Activated T-cell treated with anti-CD3 and anti-CD28 coated beads, Interleukin-2, amount 50 U/mL, for 24 hours (primary cell): Measurements from ENCODE around the gene C5AR1.
"Not testable (repeated sequence)": the region's sequence is repeated elsewhere in the genome, so short reads cannot be mapped to it uniquely, and the experiment has no call there.

Experiments
- DNase-seq: peaks from one replicate; pipeline ENCODE4 v3.0.0-alpha.2; 2020
- H3K27ac Mint-ChIP-seq: 2 replicates; pipeline ENCODE4 v1.8.0; 2020; ENCODE audit warnings: mild to moderate bottlenecking, mixed read lengths
- H3K27me3 Mint-ChIP-seq: 2 replicates; pipeline ENCODE4 v1.8.0; 2020; ENCODE audit warnings: mixed read lengths
- H3K36me3 Mint-ChIP-seq: 2 replicates; pipeline ENCODE4 v1.8.0; 2020; ENCODE audit warnings: low read depth, mixed read lengths
- H3K4me1 Mint-ChIP-seq: 2 replicates; pipeline ENCODE4 v1.8.0; 2020; ENCODE audit warnings: low read depth, mixed read lengths
- H3K4me3 Mint-ChIP-seq: 2 replicates; pipeline ENCODE4 v1.8.0; 2020; ENCODE audit warnings: mild to moderate bottlenecking, moderate library complexity, mixed read lengths
- H3K9me3 Mint-ChIP-seq: 2 replicates; pipeline ENCODE4 v1.8.0; 2020; ENCODE audit warnings: mixed read lengths

C5AR1 gene

GRCh38 chr19:47336765-47337718 is 27.4 kb downstream of the C5AR1 start:
- not testable (repeated sequence) for H3K4me3 Mint-ChIP-seq, H3K27me3 Mint-ChIP-seq, H3K4me1 Mint-ChIP-seq, H3K9me3 Mint-ChIP-seq, DNase-seq, H3K36me3 Mint-ChIP-seq, H3K27ac Mint-ChIP-seq

- no peak overlapping the region for H3K27ac Mint-ChIP-seq
- DNase-seq, result no peak
- H3K36me3 Mint-ChIP-seq, result no peaks in the 10 kb centered on the region
- H3K4me1 Mint-ChIP-seq, result peaks cover 8% of the 10 kb centered on the region
- no peaks in the 10 kb centered on the region for H3K9me3 Mint-ChIP-seq
- H3K27me3 Mint-ChIP-seq, result no peaks in the 10 kb centered on the region
- no peak overlapping the region for H3K4me3 Mint-ChIP-seq
Measured at GRCh38 chr19:47339196-47339880, 29.7 kb downstream of the C5AR1 start.

GRCh38 chr19:47340477-47341208 is 31.0 kb downstream of the C5AR1 start:
- Mint-ChIP-seq H3K27me3 (no peaks in the 10 kb centered on the region), H3K36me3 (no peaks in the 10 kb centered on the region), H3K4me1 (peaks cover 8% of the 10 kb centered on the region), H3K4me3 (no peak overlapping the region), H3K9me3 (no peaks in the 10 kb centered on the region), H3K27ac (no peak overlapping the region)
- no peak for DNase-seq

GRCh38 chr19:47341734-47342133 is 32.1 kb downstream of the C5AR1 start:
- Mint-ChIP-seq H3K4me3 (no peak overlapping the region), H3K27ac (no peak overlapping the region), H3K4me1 (peaks cover under 1% of the 10 kb centered on the region), H3K9me3 (no peaks in the 10 kb centered on the region), H3K27me3 (no peaks in the 10 kb centered on the region), H3K36me3 (no peaks in the 10 kb centered on the region)
- DNase-seq, result no peak

- H3K27me3 Mint-ChIP-seq, result no peaks in the 10 kb centered on the region
- H3K4me1 Mint-ChIP-seq, result no peaks in the 10 kb centered on the region
- no peaks in the 10 kb centered on the region for H3K36me3 Mint-ChIP-seq
- H3K4me3 Mint-ChIP-seq, result no peak overlapping the region
- no peak overlapping the region for H3K27ac Mint-ChIP-seq
- no peaks in the 10 kb centered on the region for H3K9me3 Mint-ChIP-seq
- no peak for DNase-seq
Measured at GRCh38 chr19:47343194-47343802, 33.6 kb downstream of the C5AR1 start.

- no peaks in the 10 kb centered on the region for H3K9me3 Mint-ChIP-seq
- H3K4me1 Mint-ChIP-seq, result peaks cover 9% of the 10 kb centered on the region
- H3K27me3 Mint-ChIP-seq, result no peaks in the 10 kb centered on the region
- no peak overlapping the region for H3K27ac Mint-ChIP-seq
- no peak overlapping the region for H3K4me3 Mint-ChIP-seq
- no peak for DNase-seq
- H3K36me3 Mint-ChIP-seq, result peaks cover 4% of the 10 kb centered on the region
Measured at GRCh38 chr19:47344425-47344824, 34.8 kb downstream of the C5AR1 start.

GRCh38 chr19:47346024-47346423 is 36.4 kb downstream of the C5AR1 start:
- H3K9me3 Mint-ChIP-seq, H3K27ac Mint-ChIP-seq, H3K4me3 Mint-ChIP-seq, H3K27me3 Mint-ChIP-seq, DNase-seq: not testable (repeated sequence)
- peaks cover 22% of the 10 kb centered on the region for H3K4me1 Mint-ChIP-seq
- peaks cover 18% of the 10 kb centered on the region for H3K36me3 Mint-ChIP-seq

GRCh38 chr19:47348819-47349795 is 39.4 kb downstream of the C5AR1 start, which contains the start of gene DHX34:
TSS of gene DHX34 (plus strand) at chr19:47349315. CDS start at chr19:47353031, 3,716 bp downstream.
- peaks cover 3% of the 10 kb centered on the region for H3K9me3 Mint-ChIP-seq
- H3K27ac Mint-ChIP-seq, result peak within 1 kb of the TSS; percentile 99
- H3K4me3 Mint-ChIP-seq, result peak within 1 kb of the TSS; percentile 98
- H3K36me3 Mint-ChIP-seq, result peaks cover 48% of the 10 kb centered on the region
- H3K4me1 Mint-ChIP-seq, result peaks cover 46% of the 10 kb centered on the region
- H3K27me3 Mint-ChIP-seq, result no peaks in the 10 kb centered on the region
- DNase-seq, result peak; percentile 100

GRCh38 chr19:47350630-47351029 is 41.0 kb downstream of the C5AR1 start:
- Mint-ChIP-seq H3K27me3 (no peaks in the 10 kb centered on the region), H3K27ac (peak overlapping the region; percentile 88), H3K4me3 (peak overlapping the region; percentile 98), H3K4me1 (peaks cover 50% of the 10 kb centered on the region), H3K9me3 (peaks cover 3% of the 10 kb centered on the region), H3K36me3 (peaks cover 63% of the 10 kb centered on the region)
- DNase-seq, result no peak

GRCh38 chr19:47351548-47351947 is 41.9 kb downstream of the C5AR1 start:
- Mint-ChIP-seq H3K27ac (peak overlapping the region; percentile 57), H3K4me1 (peaks cover 54% of the 10 kb centered on the region), H3K4me3 (peak overlapping the region; percentile 52), H3K36me3 (peaks cover 72% of the 10 kb centered on the region), H3K9me3 (peaks cover 3% of the 10 kb centered on the region), H3K27me3 (no peaks in the 10 kb centered on the region)
- no peak for DNase-seq

GRCh38 chr19:47352095-47352494 is 42.4 kb downstream of the C5AR1 start:
- no peak for DNase-seq
- peak overlapping the region; percentile 71 for H3K27ac Mint-ChIP-seq
- H3K4me1 Mint-ChIP-seq, result peaks cover 54% of the 10 kb centered on the region
- no peaks in the 10 kb centered on the region for H3K27me3 Mint-ChIP-seq
- H3K36me3 Mint-ChIP-seq, result peaks cover 78% of the 10 kb centered on the region
- peaks cover 3% of the 10 kb centered on the region for H3K9me3 Mint-ChIP-seq
- H3K4me3 Mint-ChIP-seq, result no peak overlapping the region

- Mint-ChIP-seq H3K9me3 (peaks cover 3% of the 10 kb centered on the region), H3K4me3 (no peak overlapping the region), H3K27me3 (no peaks in the 10 kb centered on the region), H3K27ac (no peak overlapping the region), H3K36me3 (peaks cover 90% of the 10 kb centered on the region), H3K4me1 (peaks cover 54% of the 10 kb centered on the region)
- DNase-seq, result no peak
Measured at GRCh38 chr19:47353307-47353712, 43.6 kb downstream of the C5AR1 start.

- no peaks in the 10 kb centered on the region for H3K27me3 Mint-ChIP-seq
- H3K27ac Mint-ChIP-seq, result no peak overlapping the region
- H3K4me1 Mint-ChIP-seq, result peaks cover 26% of the 10 kb centered on the region
- H3K9me3 Mint-ChIP-seq, result no peaks in the 10 kb centered on the region
- DNase-seq, result no peak
- peaks cover 100% of the 10 kb centered on the region for H3K36me3 Mint-ChIP-seq
- no peak overlapping the region for H3K4me3 Mint-ChIP-seq
Measured at GRCh38 chr19:47356900-47357299, 47.2 kb downstream of the C5AR1 start.
